H1 (cell line): ENCODE data around the gene TAF8. TPM values are rescaled to one million over a fixed set of nuclear protein-coding genes. Genes with fewer than 3 reads are reported as not detected.

Source experiments
- ATF2 ChIP-seq: IDR thresholded peaks from 2 replicates; pipeline ENCODE4 v1.6.1; 2012; ENCODE audit warnings: low read length, inconsistent platforms
- EP300 ChIP-seq, 2 experiments: IDR thresholded peaks; 1 replicate in 1 of 2; 2 replicates in 1 of 2; pipeline ENCODE4 v1.6.1; 2011 to 2012; ENCODE audit warnings: low read depth in 2 of 2, low read length in 2 of 2, mild to moderate bottlenecking in 2 of 2, borderline replicate concordance in 1 of 2, inconsistent platforms in 1 of 2, moderate library complexity in 1 of 2
- RFX5 ChIP-seq: IDR thresholded peaks from 2 replicates; pipeline ENCODE4 v1.6.1; 2011; ENCODE audit warnings: low read depth, low read length, improper control_type of control experiment, borderline replicate concordance
- USF2 ChIP-seq: IDR thresholded peaks from 2 replicates; pipeline ENCODE4 v1.6.1; 2011; ENCODE audit warnings: low read length, improper control_type of control experiment
- polyA plus RNA-seq, 7 experiments: library from polyadenylated mRNA; depleted of rRNA in 3 of 7; stranded (reverse) in 5 of 7; unstranded in 2 of 7; fragments of >200 nt in 5 of 7; fragments of 200-250 nt in 2 of 7; gene quantifications; 1 replicate in 5 of 7; 2 replicates in 1 of 7; 4 replicates in 1 of 7; pipeline versions ENCODE4 v1.2.1 to v1.2.3, GENCODE V29; 2011 to 2013; ENCODE audit warnings: missing spikeins in 2 of 7, mixed read lengths in 2 of 7
- total RNA-seq: library from RNA; stranded (reverse); fragmentation: NEBNext Ultra II Directional; extraction: Animal tissue kit (Norgen Biotek cat#: 25700); gene quantifications from 2 replicates; pipeline ENCODE4 v1.2.1, GENCODE V29; 2021

The TAF8 gene
- total and polyA plus RNA-seq, 2 of the 8 experiments (the other 6 are each of a cell fraction or from before 2014, with no cell fraction given), result 32.2 to 34.0 TPM

- TF ChIP-seq ATF2, result no peak
- TF ChIP-seq EP300 (IDR thresholded peaks at IDR 0.05; ENCODE audit: borderline replicate concordance in 1 of 2, low read depth in 2 of 2, low read length in 2 of 2), result no peak
- TF ChIP-seq USF2, result no peak
- no peak for TF ChIP-seq RFX5
These were observed 49.9 kb downstream of the TAF8 start (continued) for GRCh38 chr6:42100029-42100901.
